Measurements from ENCODE around the gene FSCN2. TPM values are rescaled to one million over a fixed set of nuclear protein-coding genes. Genes with fewer than 3 reads are reported as not detected.

Gene FSCN2
- total and polyA plus RNA-seq, 2 experiments from 2014 or later = 0.13 to 1.6 TPM

DNA sequence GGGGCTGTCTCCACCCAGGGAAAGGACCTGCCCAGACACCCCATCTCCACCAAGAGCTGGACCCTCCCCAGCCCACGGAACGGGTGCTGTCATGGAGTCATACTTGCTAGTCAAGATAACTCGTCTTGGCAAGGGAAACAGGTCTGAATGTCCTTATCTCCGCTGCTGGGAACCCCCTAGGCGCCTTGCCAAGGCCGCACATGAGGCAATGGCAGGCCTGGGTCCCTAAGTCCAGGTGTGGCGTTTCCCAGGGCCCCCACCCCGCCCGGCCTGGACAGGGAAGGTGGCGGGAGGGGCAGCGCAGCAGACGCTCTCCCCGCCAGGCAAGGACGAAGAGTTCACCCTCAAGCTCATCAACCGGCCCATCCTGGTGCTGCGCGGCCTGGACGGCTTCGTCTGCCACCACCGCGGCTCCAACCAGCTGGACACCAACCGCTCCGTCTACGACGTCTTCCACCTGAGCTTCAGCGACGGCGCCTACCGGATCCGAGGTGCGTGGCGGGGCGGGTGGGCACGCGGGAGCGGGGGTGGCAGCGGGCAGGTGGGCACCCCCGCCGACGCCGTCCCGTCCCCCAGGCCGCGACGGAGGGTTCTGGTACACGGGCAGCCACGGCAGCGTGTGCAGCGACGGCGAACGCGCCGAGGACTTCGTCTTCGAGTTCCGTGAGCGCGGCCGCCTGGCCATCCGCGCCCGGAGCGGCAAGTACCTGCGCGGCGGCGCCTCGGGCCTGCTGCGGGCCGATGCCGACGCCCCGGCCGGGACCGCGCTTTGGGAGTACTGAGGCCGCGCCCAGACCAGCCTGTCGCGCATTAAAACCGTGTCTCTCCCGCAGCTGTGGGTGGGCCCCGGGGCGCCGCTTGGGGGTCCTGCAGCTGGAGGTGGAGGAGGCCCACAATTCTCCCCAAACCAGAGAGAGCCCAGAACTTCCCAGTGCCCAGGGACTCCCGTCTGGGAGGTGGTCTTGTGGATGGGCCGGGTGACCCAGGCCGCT lies 8.4 kb downstream of the FSCN2 start:
- peaks cover 2% of the 10 kb centered on the region; the same call in 1 of the 3 replicates for H3K36me3 Mint-ChIP-seq (ENCODE audit: low read depth)
- no peaks in the 10 kb centered on the region for H4K20me1 ChIP-seq (replicated peaks; ENCODE audit: insufficient read depth)
- H3F3A ChIP-seq (replicated peaks; ENCODE audit: low read depth) = no peaks in the 10 kb centered on the region
- DNase-seq (ENCODE audit: low spot score) (peak; percentile 65), ATAC-seq (peak; percentile 30)
- H3K27ac Mint-ChIP-seq = no peak overlapping the region
- no peaks in the 10 kb centered on the region for H3K36me3 ChIP-seq (ENCODE audit: insufficient read depth)
- peaks cover 7% of the 10 kb centered on the region for H3K4me1 Mint-ChIP-seq
- H3K27ac ChIP-seq (ENCODE audit: low read depth) = no peak overlapping the region
- H3K4me1 ChIP-seq (ENCODE audit: insufficient read depth) = no peaks in the 10 kb centered on the region
- H3K27me3 Mint-ChIP-seq (ENCODE audit: insufficient read depth, low read depth, poor library complexity) = peaks cover 25% of the 10 kb centered on the region
- TF ChIP-seq ZNF331 (CRISPR knock-in tag; IDR thresholded peaks at IDR 0.05; ENCODE audit: low read depth) (no peak), CTCF (conservative IDR thresholded peaks at IDR 0.05; ENCODE audit: low read depth in 2 of 2) (no peak), JUNB (IDR thresholded peaks at IDR 0.05; ENCODE audit: unreplicated experiment) (no peak), POLR2AphosphoS5 (IDR thresholded peaks at IDR 0.05; ENCODE audit: low read depth) (no peak), CREB1 (CRISPR knock-in tag; IDR thresholded peaks at IDR 0.05; ENCODE audit: low read depth) (no peak), EZH2phosphoT487 (IDR thresholded peaks at IDR 0.05; ENCODE audit: unreplicated experiment) (no peak), REST (IDR thresholded peaks at IDR 0.05; ENCODE audit: unreplicated experiment) (no peak), STAT1 (IDR thresholded peaks at IDR 0.05; ENCODE audit: unreplicated experiment) (no peak), NANOG (IDR thresholded peaks at IDR 0.05; ENCODE audit: borderline replicate concordance) (no peak), EZH2 (IDR thresholded peaks at IDR 0.05; ENCODE audit: low read depth, unreplicated experiment) (no peak), ZNF114 (CRISPR knock-in tag; IDR thresholded peaks at IDR 0.05) (no peak)
- TF ChIP-seq, protein P1, sequence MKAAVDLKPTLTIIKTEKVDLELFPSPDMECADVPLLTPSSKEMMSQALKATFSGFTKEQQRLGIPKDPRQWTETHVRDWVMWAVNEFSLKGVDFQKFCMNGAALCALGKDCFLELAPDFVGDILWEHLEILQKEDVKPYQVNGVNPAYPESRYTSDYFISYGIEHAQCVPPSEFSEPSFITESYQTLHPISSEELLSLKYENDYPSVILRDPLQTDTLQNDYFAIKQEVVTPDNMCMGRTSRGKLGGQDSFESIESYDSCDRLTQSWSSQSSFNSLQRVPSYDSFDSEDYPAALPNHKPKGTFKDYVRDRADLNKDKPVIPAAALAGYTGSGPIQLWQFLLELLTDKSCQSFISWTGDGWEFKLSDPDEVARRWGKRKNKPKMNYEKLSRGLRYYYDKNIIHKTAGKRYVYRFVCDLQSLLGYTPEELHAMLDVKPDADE (IDR thresholded peaks at IDR 0.05) = no peak
- TF ChIP-seq, protein P2, sequence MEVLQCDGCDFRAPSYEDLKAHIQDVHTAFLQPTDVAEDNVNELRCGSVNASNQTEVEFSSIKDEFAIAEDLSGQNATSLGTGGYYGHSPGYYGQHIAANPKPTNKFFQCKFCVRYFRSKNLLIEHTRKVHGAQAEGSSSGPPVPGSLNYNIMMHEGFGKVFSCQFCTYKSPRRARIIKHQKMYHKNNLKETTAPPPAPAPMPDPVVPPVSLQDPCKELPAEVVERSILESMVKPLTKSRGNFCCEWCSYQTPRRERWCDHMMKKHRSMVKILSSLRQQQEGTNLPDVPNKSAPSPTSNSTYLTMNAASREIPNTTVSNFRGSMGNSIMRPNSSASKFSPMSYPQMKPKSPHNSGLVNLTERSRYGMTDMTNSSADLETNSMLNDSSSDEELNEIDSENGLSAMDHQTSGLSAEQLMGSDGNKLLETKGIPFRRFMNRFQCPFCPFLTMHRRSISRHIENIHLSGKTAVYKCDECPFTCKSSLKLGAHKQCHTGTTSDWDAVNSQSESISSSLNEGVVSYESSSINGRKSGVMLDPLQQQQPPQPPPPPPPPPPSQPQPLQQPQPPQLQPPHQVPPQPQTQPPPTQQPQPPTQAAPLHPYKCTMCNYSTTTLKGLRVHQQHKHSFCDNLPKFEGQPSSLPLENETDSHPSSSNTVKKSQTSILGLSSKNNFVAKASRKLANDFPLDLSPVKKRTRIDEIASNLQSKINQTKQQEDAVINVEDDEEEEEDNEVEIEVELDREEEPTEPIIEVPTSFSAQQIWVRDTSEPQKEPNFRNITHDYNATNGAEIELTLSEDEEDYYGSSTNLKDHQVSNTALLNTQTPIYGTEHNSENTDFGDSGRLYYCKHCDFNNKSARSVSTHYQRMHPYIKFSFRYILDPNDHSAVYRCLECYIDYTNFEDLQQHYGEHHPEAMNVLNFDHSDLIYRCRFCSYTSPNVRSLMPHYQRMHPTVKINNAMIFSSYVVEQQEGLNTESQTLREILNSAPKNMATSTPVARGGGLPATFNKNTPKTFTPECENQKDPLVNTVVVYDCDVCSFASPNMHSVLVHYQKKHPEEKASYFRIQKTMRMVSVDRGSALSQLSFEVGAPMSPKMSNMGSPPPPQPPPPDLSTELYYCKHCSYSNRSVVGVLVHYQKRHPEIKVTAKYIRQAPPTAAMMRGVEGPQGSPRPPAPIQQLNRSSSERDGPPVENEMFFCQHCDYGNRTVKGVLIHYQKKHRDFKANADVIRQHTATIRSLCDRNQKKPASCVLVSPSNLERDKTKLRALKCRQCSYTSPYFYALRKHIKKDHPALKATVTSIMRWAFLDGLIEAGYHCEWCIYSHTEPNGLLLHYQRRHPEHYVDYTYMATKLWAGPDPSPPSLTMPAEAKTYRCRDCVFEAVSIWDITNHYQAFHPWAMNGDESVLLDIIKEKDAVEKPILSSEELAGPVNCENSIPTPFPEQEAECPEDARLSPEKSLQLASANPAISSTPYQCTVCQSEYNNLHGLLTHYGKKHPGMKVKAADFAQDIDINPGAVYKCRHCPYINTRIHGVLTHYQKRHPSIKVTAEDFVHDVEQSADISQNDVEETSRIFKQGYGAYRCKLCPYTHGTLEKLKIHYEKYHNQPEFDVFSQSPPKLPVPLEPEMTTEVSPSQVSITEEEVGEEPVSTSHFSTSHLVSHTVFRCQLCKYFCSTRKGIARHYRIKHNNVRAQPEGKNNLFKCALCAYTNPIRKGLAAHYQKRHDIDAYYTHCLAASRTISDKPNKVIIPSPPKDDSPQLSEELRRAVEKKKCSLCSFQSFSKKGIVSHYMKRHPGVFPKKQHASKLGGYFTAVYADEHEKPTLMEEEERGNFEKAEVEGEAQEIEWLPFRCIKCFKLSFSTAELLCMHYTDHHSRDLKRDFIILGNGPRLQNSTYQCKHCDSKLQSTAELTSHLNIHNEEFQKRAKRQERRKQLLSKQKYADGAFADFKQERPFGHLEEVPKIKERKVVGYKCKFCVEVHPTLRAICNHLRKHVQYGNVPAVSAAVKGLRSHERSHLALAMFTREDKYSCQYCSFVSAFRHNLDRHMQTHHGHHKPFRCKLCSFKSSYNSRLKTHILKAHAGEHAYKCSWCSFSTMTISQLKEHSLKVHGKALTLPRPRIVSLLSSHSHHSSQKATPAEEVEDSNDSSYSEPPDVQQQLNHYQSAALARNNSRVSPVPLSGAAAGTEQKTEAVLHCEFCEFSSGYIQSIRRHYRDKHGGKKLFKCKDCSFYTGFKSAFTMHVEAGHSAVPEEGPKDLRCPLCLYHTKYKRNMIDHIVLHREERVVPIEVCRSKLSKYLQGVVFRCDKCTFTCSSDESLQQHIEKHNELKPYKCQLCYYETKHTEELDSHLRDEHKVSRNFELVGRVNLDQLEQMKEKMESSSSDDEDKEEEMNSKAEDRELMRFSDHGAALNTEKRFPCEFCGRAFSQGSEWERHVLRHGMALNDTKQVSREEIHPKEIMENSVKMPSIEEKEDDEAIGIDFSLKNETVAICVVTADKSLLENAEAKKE (CRISPR knock-in tag; IDR thresholded peaks at IDR 0.05) = no peak
- peak overlapping the region; percentile 76 for H3K4me2 ChIP-seq
- peaks cover 22% of the 10 kb centered on the region for H3K27me3 ChIP-seq (ENCODE audit: insufficient read depth)
- no peaks in the 10 kb centered on the region for H3K9me2 ChIP-seq (ENCODE audit: insufficient read depth)
- peak overlapping the region; percentile 47; the same call in 1 of the 2 replicates for H3K4me3 ChIP-seq
- no peak overlapping the region for H2AFZ ChIP-seq
- H3K4me3 Mint-ChIP-seq = peak overlapping the region; percentile 50; the same call in 2 of the 3 replicates
- no peaks in the 10 kb centered on the region for H3K79me2 ChIP-seq (replicated peaks; ENCODE audit: insufficient read depth)
- no peaks in the 10 kb centered on the region; the same call in 2 of the 3 replicates for H3K9me3 Mint-ChIP-seq
